ENCODE results near the gene DDAH1.

DNA sequence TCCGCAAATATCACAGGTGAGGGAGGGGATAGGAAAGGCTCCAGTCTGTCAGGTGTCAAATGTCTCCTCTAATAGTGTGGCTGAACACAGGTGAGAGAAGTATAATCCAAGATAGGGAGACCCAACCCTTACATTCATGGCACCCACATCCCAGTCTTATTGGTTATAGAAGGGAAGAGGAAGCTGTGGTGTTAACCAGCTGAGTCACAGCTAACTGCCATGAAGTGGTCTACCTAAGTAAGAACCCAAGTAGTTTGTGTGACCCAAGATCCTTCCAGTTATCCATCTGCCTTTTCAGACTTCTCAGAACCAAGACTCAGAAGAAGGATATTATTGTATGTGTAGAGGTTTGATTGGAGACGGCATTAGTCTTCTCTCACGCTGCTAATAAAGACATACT, 37.1 kb downstream of the DDAH1 start:
- TF ChIP-seq, protein P1, sequence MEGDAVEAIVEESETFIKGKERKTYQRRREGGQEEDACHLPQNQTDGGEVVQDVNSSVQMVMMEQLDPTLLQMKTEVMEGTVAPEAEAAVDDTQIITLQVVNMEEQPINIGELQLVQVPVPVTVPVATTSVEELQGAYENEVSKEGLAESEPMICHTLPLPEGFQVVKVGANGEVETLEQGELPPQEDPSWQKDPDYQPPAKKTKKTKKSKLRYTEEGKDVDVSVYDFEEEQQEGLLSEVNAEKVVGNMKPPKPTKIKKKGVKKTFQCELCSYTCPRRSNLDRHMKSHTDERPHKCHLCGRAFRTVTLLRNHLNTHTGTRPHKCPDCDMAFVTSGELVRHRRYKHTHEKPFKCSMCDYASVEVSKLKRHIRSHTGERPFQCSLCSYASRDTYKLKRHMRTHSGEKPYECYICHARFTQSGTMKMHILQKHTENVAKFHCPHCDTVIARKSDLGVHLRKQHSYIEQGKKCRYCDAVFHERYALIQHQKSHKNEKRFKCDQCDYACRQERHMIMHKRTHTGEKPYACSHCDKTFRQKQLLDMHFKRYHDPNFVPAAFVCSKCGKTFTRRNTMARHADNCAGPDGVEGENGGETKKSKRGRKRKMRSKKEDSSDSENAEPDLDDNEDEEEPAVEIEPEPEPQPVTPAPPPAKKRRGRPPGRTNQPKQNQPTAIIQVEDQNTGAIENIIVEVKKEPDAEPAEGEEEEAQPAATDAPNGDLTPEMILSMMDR (conservative IDR thresholded peaks at IDR 0.05; ENCODE audit: low read depth, low read length) = no peak
- TF ChIP-seq EZH2phosphoT487 (IDR thresholded peaks at IDR 0.05; ENCODE audit: borderline replicate concordance, low read length) = no peak

Measured in PC-3 (cell line).